Body of pancreas (tissue), 4 donors: ENCODE data around the gene TMEM92. TPM values are rescaled to one million over a fixed set of nuclear protein-coding genes. Genes with fewer than 3 reads are reported as not detected.

Experiments used
- ATAC-seq: fragments of 150-250 bp; one replicate; pipeline ENCODE4 v1.9.1; 2016
- DNase-seq, 4 donors: peaks; one replicate each; pipeline ENCODE4 v3.0.0-alpha.2; 2019
- H3K27ac ChIP-seq, 4 donors: fragments of 200-600 bp; sonication (generic); 1 replicate in 3 of 4; 2 replicates in 1 of 4; pipeline versions ENCODE4 v1.5.1 to v1.6.1; 2016 to 2019; ENCODE audit warnings: mild to moderate bottlenecking in 1 of 4, mixed read lengths in 1 of 4, moderate library complexity in 1 of 4
- H3K27me3 ChIP-seq, 2 donors: fragments of 200-600 bp; sonication (generic); one replicate each; pipeline ENCODE4 v1.6.0; 2016; ENCODE audit warnings: mild to moderate bottlenecking in 1 of 2
- H3K36me3 ChIP-seq, 2 donors: fragments of 200-600 bp; sonication (generic); replicated peaks in 1 of 2; 2 replicates each; pipeline ENCODE4 v1.5.1; 2016; ENCODE audit warnings: low read depth in 2 of 2; ENCODE audit not compliant: insufficient read depth in 1 of 2
- H3K4me1 ChIP-seq: fragments of 200-600 bp; sonication (generic); one replicate; pipeline ENCODE4 v1.6.0; 2016
- H3K4me3 ChIP-seq, 2 donors: fragments of 200-600 bp; sonication (generic); 1 replicate in 1 of 2; 2 replicates in 1 of 2; pipeline ENCODE4 v1.5.1; 2016 to 2019
- H3K9me3 ChIP-seq, 3 donors: fragments of 200-600 bp; sonication (generic); 1 replicate in 2 of 3; 2 replicates in 1 of 3; pipeline ENCODE4 v1.5.1; 2016
- POLR2A ChIP-seq, 3 donors: fragments of 450-650 bp; IDR thresholded peaks; one replicate each; pipeline ENCODE4 v1.6.1; 2016; ENCODE audit warnings: antibody characterized with exemption in 3 of 3, mild to moderate bottlenecking in 2 of 3
- WGBS, 2 donors: methylation state at CpG; one replicate each; pipeline ENCODE4 v1.1.5; 2017; 5-methylcytosine and 5-hydroxymethylcytosine counted together
- intact Hi-C: fragments of 100-400 bp; cut with DNase I; formaldehyde crosslinking; loops from one replicate; pipeline ENCODE4 v1.15.1; 2023
- total RNA-seq, 2 donors: library from RNA; depleted of rRNA; stranded (reverse); fragments of >200 nt; gene quantifications; one replicate each; pipeline ENCODE4 v1.1.0, GENCODE V29; 2016
- TF ChIP-seq, protein P1 (sequence below), 7 experiments: fragments of 450-650 bp in 4 of 7; fragments of 200-600 bp in 3 of 7; sonication (generic) in 3 of 7; IDR thresholded peaks; one replicate each; pipeline ENCODE4 v1.5.1; 2016 to 2019; ENCODE audit warnings: antibody characterized with exemption in 7 of 7

The TMEM92 gene
- total RNA-seq, result not detected

DNA sequence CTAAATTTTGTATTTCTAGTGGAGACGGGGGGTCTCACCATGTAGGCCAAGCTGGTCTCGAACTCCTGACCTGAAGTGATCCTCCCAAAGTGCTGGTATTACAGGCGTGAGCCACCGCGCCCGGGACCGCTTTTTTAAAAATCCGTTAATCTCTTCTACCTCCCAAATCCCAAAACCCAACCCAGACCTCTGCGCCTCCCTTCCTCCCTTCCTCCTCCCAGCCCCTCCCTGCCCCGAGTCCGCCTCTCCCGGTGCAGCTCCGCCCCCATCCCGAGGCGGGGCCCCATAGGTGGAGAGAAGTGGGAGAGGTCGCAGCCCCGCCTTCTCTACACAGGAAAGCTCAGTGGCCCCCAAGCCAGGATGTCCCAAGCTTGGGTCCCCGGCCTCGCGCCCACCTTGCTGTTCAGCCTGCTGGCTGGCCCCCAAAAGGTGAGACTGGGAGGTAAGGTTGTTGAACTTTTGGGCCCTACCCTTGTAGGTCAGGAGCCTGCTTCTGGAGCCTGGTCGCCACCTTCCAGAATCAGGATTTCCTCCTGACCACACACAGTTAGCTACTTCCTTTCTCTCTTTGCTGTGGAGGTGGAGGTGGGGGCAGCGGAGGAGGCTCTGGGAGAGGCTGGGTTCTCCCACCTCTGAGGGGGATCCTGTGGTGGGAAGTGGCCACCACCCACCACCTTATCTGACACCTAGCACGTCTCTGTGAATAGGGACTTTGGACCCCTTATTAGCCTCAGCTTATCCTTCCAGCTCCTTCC, at the start of gene TMEM92:
TMEM92 (plus strand) TSS at position 325 of the 755 bp plus-strand sequence; CDS start at position 361, 36 bp downstream.
- Histone ChIP-seq H3K9me3 (no peaks in the 10 kb centered on the region), H3K4me1 (peaks cover 16% of the 10 kb centered on the region), H3K36me3 (no peaks in the 10 kb centered on the region), H3K27ac (no peak within 1 kb of the TSS), H3K4me3 (no peak within 1 kb of the TSS), H3K27me3 (peaks cover 0 to 12% of the 10 kb centered on the region in 2 donors)
- DNase-seq (peak; percentile 31 to 79 (median 43)), ATAC-seq (no peak)
- WGBS, 2 donors, result 10 to 11% methylated on average over 20 to 23 of the region's 23 CpGs
- no peak for TF ChIP-seq POLR2A (IDR thresholded peaks at IDR 0.05)
- TF ChIP-seq, protein P1, sequence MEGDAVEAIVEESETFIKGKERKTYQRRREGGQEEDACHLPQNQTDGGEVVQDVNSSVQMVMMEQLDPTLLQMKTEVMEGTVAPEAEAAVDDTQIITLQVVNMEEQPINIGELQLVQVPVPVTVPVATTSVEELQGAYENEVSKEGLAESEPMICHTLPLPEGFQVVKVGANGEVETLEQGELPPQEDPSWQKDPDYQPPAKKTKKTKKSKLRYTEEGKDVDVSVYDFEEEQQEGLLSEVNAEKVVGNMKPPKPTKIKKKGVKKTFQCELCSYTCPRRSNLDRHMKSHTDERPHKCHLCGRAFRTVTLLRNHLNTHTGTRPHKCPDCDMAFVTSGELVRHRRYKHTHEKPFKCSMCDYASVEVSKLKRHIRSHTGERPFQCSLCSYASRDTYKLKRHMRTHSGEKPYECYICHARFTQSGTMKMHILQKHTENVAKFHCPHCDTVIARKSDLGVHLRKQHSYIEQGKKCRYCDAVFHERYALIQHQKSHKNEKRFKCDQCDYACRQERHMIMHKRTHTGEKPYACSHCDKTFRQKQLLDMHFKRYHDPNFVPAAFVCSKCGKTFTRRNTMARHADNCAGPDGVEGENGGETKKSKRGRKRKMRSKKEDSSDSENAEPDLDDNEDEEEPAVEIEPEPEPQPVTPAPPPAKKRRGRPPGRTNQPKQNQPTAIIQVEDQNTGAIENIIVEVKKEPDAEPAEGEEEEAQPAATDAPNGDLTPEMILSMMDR (IDR thresholded peaks at IDR 0.05), result no peak
- intact Hi-C loops, result loop anchor here (5.0 kb wide), 1 partner anchor 72 kb away; the partner anchor contains the start of gene COL1A1

DNA sequence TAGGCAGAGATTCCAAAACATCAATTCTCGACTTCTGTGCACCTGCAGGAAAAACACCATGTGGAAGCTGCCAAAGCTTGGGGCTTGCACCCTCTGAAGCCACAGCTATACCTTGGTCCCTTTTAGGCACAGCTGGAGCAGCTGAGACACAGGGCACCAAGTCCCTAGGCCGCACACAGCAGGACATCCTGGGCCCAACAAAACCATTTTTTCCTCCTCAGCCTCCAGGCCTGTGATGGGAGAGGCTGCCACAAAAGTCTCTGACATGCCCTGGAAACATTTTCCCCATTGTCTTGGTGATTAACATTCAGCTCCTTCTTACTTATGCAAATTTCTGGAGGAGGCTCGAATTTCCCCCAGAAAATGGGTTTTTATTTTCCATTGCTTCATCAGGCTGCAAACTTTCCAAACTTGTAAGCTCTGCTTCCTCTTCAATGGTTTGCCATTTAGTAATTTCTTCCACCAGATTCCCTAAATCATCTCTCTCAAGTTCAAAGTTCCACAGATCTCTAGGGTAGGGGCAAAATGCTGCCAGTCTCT, 48.5 kb upstream of the TMEM92 start:
- no peak for ATAC-seq

DNA sequence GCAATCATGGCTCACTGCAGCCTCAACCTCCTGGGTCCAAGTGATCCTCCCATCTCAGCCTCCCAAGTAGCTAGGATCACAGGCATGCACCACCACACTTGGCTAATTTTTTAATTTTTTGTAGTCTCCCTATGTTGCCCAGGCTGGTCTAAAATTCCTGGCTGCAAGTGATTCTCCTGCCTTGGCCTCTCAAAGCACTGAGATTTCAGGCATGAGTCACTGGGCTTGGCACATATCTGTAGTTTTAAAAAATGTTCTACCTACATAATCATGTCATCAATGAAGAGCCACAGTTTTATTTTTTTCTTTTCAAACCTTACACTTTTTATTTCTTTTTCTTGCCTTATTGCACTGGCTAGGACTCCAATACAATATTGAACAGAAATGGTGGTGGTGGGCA, 39.7 kb upstream of the TMEM92 start:
- Histone ChIP-seq H3K27me3 (no peaks in the 10 kb centered on the region), H3K4me1 (no peaks in the 10 kb centered on the region), H3K4me3 (no peak overlapping the region), H3K36me3 (no peaks in the 10 kb centered on the region), H3K9me3 (peaks cover 0 to 6% (median 0%) of the 10 kb centered on the region in 3 donors), H3K27ac (no peak overlapping the region)
- ATAC-seq, result no peak
- DNase-seq, result no peak
- intact Hi-C loops, result no loop called here
- TF ChIP-seq, protein P1 (IDR thresholded peaks at IDR 0.05), result no peak
- no peak for TF ChIP-seq POLR2A (IDR thresholded peaks at IDR 0.05)

More for the DNA sequence above, 48.5 kb upstream of the TMEM92 start:
- no peaks in the 10 kb centered on the region for H3K4me1 ChIP-seq
- H3K27ac ChIP-seq, result no peak overlapping the region
- no peak overlapping the region for H3K4me3 ChIP-seq
- no peaks in the 10 kb centered on the region for H3K27me3 ChIP-seq
- H3K9me3 ChIP-seq, result no peaks in the 10 kb centered on the region
- WGBS, 2 donors, result 70 to 83% methylated on average over 3 of the region's 3 CpGs
- intact Hi-C loops, result no loop called here
- no peaks in the 10 kb centered on the region for H3K36me3 ChIP-seq
- TF ChIP-seq, protein P1 (IDR thresholded peaks at IDR 0.05), result no peak
- TF ChIP-seq POLR2A (IDR thresholded peaks at IDR 0.05), result no peak
- DNase-seq, result no peak

DNA sequence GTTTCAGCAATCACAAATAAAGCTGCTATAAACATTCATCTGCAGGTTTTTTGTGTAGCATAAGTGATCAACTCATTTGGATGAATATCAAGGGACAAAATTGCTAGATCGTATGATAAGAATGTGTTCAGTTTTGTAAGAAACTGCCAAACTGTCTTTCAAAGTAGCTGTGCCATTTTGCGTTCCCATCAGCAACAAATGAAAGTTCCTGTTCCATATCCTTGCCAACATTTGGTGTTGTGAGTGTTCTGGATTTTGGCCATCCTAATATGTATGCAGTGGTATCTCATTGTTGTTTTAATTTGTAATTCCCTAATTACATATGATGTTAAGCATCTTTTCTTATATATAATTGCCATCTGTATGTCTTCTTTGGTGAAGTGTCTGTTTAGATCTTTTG, 36.4 kb upstream of the TMEM92 start:
- Histone ChIP-seq H3K4me3 (no peak overlapping the region), H3K4me1 (no peaks in the 10 kb centered on the region), H3K9me3 (peaks cover 0 to 6% (median 0%) of the 10 kb centered on the region in 3 donors), H3K27ac (no peak overlapping the region), H3K36me3 (no peaks in the 10 kb centered on the region), H3K27me3 (no peaks in the 10 kb centered on the region)
- intact Hi-C loops, result no loop called here
- TF ChIP-seq POLR2A (IDR thresholded peaks at IDR 0.05), result no peak
- 36 to 38% methylated on average over 2 of the region's 2 CpGs for WGBS, 2 donors
- no peak for DNase-seq
- ATAC-seq, result no peak

DNA sequence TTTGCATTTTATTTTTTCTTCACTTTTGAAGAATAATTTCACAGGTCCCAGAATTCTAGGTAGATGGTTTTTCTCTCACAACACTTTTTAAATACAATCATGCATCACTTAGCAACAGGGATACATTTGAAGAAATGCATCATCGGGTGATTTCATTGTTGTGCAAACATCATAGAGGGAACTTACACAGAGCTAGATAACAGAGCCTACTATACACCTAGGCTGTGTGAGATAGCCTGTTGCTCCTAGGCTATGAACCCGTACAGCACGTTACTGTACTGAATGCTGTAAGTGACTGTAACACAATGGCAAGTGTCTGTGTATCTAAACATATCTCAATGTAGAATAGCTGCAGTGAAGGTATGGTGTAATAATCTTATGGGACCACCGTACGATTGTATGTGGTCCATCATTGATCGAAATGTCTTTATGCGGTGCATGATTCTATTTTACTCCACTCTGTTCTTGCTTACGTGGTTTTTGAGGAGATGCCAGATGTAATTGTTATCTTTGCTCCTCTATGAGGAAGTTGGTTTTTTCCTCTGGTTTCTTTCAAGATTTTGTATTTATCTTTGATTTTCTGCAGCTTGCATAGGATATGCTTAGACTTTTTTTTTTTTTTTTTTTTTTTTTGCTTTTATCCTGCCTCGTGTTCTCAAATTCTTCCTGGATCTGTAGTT, 35.5 kb upstream of the TMEM92 start:
- TF ChIP-seq POLR2A (IDR thresholded peaks at IDR 0.05), result no peak
- TF ChIP-seq, protein P1 (IDR thresholded peaks at IDR 0.05), result no peak
- no peaks in the 10 kb centered on the region for H3K36me3 ChIP-seq
- H3K27me3 ChIP-seq, result no peaks in the 10 kb centered on the region
- no peaks in the 10 kb centered on the region for H3K4me1 ChIP-seq
- DNase-seq, result no peak
- intact Hi-C loops, result no loop called here
- WGBS, 2 donors, result 36 to 45% methylated on average over 9 of the region's 9 CpGs
- peaks cover 0 to 6% (median 0%) of the 10 kb centered on the region in 3 donors for H3K9me3 ChIP-seq
- H3K27ac ChIP-seq, result no peak overlapping the region
- no peak overlapping the region for H3K4me3 ChIP-seq
- ATAC-seq, result peak; percentile 33
